HG02943 (cell line): Measurements from ENCODE around the gene HDHD5.

Experiments used
- ATAC-seq: cut with Tn5 transposase; IDR thresholded peaks from one replicate; pipeline ENCODE4 v1.9.1; 2021; ENCODE audit warnings: mild to moderate bottlenecking, low read depth, moderate library complexity; ENCODE audit not compliant: unreplicated experiment

The HDHD5 gene

DNA sequence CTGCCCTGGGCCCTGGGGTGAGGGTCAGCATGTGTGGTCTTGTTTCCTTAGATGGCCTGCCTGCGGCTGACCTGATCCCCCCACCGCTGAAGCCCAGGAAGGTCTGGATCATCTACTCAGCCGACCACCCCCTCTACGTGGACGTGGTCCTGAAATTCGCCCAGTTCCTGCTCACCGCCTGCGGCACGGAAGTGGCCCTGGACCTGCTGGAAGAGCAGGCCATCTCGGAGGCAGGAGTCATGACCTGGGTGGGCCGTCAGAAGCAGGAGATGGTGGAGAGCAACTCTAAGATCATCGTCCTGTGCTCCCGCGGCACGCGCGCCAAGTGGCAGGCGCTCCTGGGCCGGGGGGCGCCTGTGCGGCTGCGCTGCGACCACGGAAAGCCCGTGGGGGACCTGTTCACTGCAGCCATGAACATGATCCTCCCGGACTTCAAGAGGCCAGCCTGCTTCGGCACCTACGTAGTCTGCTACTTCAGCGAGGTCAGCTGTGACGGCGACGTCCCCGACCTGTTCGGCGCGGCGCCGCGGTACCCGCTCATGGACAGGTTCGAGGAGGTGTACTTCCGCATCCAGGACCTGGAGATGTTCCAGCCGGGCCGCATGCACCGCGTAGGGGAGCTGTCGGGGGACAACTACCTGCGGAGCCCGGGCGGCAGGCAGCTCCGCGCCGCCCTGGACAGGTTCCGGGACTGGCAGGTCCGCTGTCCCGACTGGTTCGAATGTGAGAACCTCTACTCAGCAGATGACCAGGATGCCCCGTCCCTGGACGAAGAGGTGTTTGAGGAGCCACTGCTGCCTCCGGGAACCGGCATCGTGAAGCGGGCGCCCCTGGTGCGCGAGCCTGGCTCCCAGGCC lies 50.6 kb downstream of the HDHD5 start:
- no peak for ATAC-seq

DNA sequence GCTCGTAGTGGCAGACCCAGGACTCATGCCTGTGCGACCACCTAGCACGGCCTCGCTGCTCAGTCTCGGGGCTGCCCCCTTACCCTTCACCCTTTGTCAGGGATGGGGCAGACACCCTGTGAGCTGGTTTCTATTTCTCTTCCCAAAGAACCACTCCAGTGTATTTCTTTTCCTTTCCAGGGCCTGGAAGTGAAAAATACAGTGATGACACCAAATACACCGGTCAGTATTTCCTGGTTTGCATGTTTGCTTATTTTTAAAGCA lies 51.6 kb downstream of the HDHD5 start:
- ATAC-seq, result no peak

DNA sequence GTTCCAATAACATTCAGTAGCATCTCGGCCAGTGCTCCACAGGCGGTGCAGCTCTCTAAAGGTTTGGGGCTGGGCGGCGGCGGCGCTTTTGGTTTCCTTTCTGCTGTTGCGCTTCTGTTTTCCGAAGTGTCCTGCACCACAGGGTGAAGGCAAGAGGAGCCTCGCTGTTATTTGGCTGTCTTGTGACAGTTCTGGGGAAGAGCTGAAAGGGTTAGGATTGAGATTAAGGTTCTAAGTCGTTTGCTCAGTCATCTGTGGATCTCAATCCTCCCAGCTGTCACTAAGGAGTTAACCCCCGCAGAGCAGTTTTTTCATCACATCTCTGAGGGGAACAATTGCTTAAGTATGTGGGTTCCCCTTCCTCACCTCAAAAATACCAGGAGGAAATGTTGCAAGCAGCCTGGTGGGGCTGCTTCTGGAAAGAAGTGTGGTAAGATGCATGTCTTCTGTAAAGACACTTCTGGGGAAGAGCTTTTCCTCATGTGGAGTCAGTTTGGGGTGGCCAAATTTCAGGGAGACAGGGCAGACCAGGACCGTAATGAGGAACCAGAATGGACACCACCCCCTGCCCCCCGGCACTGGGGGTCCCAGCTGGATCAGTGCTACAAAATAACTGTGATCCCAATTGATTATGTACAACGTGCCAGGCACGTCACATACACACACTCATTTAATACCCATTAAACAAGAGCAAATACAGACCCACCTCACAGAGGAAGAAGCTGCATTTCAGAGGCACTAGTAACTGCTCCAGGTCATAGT lies 52.1 kb downstream of the HDHD5 start:
- peak; percentile 47 for ATAC-seq

DNA sequence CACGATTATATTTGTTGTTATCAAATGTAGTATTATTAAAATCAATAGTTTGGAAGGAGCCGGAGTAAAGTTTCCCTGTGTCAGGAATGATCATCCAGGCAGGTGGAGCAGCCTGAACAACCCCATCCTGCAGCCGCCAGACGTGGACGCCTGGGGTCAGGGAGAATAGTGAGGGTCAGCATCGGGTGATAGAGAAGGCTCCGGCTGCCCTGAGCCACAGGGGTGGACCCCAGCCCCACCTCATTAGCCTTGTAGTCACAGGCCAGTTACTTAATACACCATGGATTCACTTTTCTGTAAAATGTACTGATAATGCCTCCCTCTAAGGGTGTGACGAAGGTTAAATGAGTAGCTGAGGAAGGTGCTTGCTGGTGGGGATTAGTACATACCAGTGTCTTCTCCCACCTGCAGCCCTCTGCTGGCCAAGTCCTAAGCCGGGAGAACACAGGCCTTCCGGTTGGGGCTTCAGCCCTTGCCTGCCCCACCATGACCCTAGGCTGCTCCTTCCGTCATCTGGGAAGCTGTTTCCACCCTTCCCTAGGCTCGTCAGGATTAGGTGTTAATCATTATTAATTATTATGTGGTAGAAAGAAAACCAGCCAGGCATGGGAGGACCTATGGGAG lies 52.8 kb downstream of the HDHD5 start:
- peak; percentile 64 for ATAC-seq

DNA sequence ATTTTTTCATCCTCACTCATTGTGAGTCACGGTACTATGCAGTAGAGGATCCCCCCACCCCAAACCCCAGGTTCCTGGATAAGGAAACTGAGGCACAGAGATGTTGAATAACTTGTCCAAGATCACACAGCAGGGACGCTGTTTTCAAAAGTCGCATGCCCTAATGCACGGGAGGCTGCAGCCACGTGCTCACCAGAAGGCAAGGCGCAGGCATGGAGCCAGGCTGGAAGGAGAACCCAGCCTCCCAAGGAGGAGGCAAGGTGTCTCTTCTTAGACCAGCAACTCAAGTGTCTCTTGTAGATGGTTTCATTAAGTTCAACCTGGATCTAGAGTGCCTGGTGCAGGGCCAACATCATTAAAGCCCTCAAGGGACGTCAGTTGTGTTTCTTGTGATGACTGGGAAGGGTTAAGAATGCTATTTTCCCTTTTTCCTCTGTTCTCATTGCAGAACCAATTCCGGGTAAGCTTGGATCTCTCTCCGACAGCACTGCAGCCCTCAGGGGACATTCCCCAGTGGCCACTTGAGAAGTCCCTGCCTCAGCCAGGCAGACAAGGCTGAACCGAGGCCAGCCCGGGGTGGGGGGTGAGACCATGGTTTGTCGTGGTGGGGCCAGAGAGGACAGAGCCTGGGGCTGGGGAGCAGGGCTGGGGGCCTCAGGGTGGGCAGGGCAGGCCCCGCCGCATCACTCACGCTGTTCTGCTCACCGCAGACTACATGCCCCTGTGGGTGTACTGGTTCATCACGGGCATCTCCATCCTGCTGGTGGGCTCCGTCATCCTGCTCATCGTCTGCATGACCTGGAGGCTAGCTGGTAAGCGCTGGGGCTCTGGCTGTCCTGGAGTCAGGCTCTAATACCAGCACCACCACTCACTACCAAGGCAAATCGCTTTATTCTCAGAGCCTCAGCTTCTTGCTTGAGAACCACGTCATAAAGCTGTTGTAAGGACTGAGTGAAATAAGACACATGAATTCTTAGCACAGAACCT lies 53.6 kb downstream of the HDHD5 start:
- ATAC-seq, result no peak

DNA sequence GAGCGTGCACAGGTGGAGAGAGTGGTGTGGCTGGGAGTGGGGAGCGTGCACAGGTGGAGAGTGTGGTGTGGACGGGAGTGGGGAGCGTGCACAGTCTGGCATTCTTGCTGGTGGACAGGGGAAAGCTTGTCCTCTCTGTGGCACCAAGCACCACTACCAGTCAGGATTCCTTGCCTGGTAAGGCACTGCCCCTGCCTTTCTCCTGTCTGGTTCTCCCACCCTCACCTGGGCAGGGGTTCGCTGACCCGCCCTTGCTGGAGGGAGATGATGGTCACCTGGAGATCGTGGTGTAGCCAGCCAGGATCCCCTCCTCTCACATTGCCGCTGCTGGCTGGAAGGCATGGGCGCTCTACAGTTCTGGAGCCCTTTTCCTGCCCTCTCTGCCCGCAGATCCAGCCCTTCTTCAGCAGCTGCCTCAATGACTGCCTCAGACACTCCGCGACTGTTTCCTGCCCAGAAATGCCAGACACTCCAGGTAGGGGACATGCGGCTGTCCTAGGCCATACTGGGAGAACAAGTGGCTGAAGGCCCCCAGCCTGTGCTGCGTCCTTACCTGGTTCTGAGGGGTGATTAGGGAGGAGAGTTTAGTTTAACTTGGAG lies 54.6 kb downstream of the HDHD5 start:
- ATAC-seq, result no peak

DNA sequence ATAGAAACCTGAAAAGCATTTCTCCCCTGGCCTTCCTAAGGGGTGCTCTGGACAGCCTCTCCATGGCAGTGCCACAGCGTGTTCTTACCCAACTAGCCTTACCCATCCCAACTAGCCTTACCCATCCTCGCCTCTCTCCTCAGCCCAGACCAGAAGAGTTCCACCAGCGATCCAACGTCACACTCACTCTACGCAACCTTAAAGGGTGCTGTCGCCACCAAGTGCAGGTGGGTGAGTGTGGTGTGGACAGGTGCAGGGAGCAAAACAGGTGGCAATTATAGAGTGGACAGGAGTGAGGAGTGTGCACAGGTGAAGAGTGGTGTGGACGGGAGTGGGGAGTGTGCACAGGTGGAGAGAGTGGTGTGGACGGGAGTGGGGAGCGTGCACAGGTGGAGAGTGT lies 55.7 kb downstream of the HDHD5 start:
- ATAC-seq, result no peak

DNA sequence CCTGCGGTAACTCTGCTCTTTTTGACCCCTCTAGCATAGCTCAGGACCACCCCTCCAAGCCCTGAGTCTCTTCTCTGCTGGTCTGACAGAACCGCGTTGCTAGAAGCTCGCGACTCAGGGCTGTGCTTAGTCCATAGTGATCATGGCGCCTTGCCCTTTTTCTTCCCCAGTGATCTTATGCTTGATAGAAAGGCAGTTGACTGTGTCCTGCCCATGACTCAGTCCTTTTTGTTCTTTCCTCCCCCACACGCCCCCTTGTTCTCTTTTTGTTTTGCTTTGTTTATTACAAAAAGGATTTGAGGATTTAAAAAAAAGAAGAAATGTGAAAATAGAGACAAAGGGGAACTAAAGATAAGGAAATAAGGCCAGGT lies 56.8 kb downstream of the HDHD5 start:
- no peak for ATAC-seq

DNA sequence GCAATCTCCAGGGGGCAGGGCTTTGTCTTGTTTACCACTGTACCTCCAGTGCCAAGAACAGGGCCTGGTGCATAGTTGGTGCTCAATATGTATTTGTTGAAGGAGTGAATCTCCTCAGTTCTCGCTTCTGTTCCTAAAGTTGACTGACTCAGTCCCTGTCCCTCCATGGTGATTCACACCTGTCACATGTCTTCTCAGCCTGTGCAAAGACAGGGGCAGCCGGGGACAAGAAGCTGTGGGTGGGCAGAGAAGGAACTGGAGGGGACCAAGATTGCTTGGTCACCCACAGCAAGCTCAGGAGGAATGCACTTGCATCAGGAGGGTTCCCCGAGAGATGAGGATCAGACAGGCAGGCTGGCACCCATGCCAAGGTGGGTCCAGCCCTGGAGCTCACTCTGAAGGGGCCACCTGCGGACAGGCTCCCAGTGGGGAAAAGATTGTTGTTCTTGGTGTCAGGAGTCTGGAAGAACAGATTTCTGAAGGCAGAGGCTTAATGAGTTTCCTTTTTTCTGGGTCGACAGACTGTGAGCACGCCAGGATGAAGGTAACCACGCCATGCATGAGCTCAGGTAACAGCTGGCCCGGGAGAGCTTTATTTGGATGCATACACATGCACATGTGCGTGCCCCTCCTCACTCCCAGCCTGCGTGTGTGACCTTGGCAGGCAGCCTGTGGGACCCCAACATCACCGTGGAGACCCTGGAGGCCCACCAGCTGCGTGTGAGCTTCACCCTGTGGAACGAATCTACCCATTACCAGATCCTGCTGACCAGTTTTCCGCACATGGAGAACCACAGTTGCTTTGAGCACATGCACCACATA lies 57.4 kb downstream of the HDHD5 start:
- no peak for ATAC-seq

DNA sequence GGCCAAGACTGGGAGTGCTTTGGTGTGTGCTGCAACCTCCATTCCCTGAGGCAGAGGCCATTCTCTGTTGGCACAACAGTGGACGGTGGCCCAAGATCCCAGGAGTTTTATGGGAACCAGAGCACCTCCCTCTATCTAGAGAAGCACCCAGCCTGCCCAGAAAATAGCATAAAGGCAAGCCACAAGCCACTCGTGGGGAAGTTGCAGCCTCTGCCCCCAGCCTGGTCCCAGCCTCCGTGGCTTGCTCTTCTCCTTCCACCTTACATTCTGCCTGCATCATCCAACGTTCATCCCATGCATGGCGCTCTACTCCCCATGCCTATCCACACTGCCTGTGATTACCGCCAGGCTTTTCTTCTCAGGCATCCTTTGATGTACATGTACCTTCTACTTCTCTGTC lies 58.5 kb downstream of the HDHD5 start:
- no peak for ATAC-seq

DNA sequence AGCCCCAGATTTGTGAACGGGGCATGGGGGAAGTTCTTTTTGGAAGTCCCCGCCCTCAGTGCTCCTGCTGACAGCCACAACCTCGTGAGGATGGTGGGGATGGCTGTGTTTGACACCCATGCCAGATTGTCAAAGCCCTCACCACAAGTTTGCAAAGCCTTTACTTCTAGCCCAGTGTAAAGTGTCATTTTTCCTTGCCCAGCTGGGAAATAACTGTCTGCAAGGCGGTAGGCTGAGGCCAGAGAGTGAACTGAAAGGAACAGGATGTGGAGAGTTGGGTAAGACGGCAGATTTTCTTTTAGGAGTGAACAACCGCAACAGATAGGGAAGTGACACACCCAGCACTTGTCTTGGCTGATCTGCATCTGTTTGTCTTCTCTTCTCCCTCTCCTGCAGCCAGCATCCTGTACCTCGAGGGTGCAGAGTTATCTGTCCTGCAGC lies 60.7 kb downstream of the HDHD5 start:
- no peak for ATAC-seq

DNA sequence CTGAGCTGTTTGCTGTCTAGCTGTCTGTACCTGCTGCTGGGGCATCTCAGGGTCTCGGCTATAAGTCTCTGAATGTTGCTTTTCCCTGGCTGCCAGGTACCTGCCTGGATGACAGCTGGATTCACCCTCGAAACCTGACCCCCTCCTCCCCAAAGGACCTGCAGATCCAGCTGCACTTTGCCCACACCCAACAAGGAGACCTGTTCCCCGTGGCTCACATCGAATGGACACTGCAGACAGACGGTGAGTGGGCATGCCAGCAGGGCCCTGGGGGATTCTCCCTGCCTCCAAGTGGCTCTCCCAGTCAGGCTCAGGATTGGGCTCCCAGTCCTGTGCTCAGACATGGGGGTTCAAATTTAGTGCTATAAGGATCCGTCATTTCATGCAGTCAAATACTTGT lies 61.4 kb downstream of the HDHD5 start:
- ATAC-seq, result no peak

DNA sequence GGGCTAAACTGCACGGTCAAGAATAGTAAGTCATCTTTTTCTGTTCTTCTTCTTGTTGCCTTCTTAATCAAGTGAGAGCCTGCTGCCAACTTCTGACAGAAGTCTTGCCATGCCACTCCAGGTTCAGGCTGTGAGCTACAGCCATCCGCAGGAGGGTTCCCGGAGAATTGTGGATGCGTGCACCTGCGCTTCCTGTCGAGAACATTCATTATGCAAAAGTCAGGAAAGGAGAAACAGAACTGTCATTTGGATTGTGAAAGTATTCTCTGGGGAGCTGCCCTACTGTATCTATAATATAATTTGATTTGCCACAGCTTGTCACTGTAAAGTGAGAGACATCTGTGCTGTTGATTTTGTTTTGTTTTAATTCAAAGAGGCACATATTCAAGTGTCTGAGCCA lies 62.0 kb downstream of the HDHD5 start:
- no peak for ATAC-seq

DNA sequence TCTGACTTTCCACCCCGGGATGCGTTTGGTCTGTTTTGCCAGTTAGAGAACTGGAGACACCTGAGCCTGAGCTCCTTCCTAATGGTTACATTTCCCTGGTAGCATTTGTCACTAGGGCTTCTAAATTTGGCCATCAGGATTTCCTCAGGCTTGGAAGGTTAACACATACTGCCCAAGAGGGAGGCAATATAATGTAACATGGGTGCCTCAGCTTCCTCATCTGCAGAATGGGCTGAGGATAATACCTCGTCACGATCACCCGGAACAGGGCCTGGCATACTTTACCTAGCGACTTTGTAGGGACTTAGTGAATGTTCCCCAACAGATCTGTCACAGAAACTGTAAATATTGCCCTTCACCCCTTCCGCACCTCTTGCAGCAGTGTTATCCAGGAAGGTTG lies 63.0 kb downstream of the HDHD5 start:
- ATAC-seq, result no peak

DNA sequence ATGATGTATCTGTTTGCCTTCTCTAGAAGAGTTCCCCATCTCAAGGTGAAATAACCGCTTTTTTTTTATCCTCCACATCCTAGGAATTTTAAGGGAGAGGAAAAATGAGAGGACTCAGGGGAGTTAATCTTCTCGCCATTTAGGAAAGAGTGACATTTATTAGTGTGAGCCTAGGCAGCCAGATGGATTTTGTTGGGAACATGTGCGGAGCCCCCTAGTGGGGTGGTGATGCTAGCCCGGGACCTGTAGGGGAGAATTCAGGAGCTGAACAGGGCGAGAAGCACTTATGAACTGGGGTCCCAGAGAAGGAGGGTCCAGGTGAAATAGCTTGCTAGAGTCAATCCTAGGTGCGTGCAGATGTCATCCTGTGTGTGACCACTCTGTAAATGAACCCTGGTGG lies 63.5 kb downstream of the HDHD5 start:
- ATAC-seq, result no peak

DNA sequence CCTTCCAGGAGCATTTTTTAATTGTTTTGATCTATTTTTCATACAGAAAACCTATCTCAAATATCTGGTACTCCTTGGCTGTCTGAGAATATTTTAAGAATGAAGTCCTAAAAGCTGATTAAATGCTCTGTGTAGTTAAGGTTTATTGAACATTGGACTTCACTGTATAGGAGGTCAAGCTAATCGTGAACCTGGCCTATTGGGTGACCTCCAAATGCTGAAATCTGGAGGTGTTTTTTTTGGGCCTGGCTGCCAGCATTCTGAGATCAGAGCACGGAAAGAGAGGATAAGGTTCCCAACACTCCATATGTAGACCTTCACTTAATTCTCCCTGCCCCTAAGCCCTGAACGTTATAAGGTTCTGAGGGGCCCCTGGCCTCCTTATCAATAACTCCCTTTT lies 66.0 kb downstream of the HDHD5 start:
- no peak for ATAC-seq

DNA sequence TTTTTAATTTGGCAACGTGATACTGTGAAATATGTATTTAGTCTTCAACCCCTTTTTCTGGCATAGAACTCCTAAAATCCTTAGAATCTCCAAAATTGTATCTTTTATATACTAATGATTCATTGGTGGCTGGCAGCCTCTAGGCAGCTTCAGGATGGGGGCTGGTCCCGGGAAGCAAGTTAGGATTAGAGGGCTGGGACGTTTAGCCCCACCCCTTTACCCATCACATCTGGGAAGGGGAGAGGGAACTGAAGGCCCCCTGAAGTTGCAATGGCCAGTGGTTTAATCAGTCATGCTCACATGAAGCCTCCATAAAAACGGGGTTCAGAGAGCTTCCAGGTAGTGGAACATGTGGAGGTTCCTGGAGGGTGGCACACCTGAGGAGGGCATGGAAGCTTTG lies 67.2 kb downstream of the HDHD5 start:
- no peak for ATAC-seq

DNA sequence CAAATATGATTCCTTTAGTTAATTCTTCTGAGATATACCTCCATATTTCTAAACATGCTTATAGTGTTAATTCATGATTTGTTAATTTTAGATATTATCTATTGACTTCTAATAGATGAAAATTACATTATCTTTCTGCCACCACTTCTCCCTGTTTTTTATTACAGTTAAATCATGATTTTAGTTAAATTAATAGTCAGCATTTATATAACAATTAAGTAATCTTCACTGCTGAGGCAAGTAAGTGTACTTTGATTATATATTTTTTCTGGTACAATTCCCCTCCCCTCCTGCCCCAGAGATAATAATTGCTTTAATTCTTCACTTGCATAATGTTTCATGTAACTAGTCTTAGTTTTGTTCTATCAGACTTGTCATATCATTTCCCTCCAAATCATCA lies 68.5 kb downstream of the HDHD5 start:
- no peak for ATAC-seq
